KMS-11 (cell line): ENCODE results near the gene NEDD9.

ENCODE experiments used
- H2AFZ ChIP-seq: fragments of 200-600 bp; sonication (generic); 2 replicates; pipeline ENCODE4 v1.6.1; 2016; ENCODE audit warnings: antibody characterized with exemption, mixed run types, low read depth
- H3K27ac ChIP-seq: fragments of 200-600 bp; sonication (generic); 2 replicates; pipeline ENCODE4 v1.6.1; 2016; ENCODE audit warnings: mild to moderate bottlenecking, mixed run types
- H3K27me3 ChIP-seq: fragments of 200-600 bp; sonication (generic); 2 replicates; pipeline ENCODE4 v1.6.1; 2017; ENCODE audit warnings: mild to moderate bottlenecking, low read depth, mixed run types, moderate library complexity; ENCODE audit not compliant: insufficient read depth
- H3K36me3 ChIP-seq: fragments of 200-600 bp; sonication (generic); 2 replicates; pipeline ENCODE4 v1.6.1; 2017; ENCODE audit warnings: mild to moderate bottlenecking, mixed run types; ENCODE audit not compliant: insufficient read depth
- H3K4me1 ChIP-seq: fragments of 200-600 bp; sonication (generic); 2 replicates; pipeline ENCODE4 v1.6.1; 2016; ENCODE audit warnings: mild to moderate bottlenecking, low read depth, mixed run types; ENCODE audit not compliant: poor library complexity, severe bottlenecking
- H3K4me2 ChIP-seq: fragments of 200-600 bp; sonication (generic); 2 replicates; pipeline ENCODE4 v1.7.0; 2016; ENCODE audit warnings: mild to moderate bottlenecking, mixed run types
- H3K4me3 ChIP-seq: fragments of 200-600 bp; sonication (generic); IDR thresholded peaks from 2 replicates; pipeline ENCODE4 v1.6.1; 2017; ENCODE audit warnings: low read depth, low read length, mixed read lengths; ENCODE audit not compliant: insufficient read depth
- H3K79me2 ChIP-seq: fragments of 200-600 bp; sonication (generic); 2 replicates; pipeline ENCODE4 v1.6.1; 2016; ENCODE audit warnings: low read depth, mixed run types; ENCODE audit not compliant: insufficient read depth
- H3K9ac ChIP-seq: fragments of 200-600 bp; sonication (generic); 2 replicates; pipeline ENCODE4 v1.6.1; 2016; ENCODE audit warnings: mild to moderate bottlenecking, mixed run types
- H4K20me1 ChIP-seq: fragments of 200-600 bp; sonication (generic); 2 replicates; pipeline ENCODE4 v1.6.1; 2016; ENCODE audit warnings: mild to moderate bottlenecking, mixed run types; ENCODE audit not compliant: insufficient read depth
- TF ChIP-seq, protein P1 (sequence below): fragments of 200-600 bp; sonication (generic); conservative IDR thresholded peaks from 2 replicates; pipeline ENCODE4 v1.6.1; 2017; ENCODE audit warnings: low read depth, mild to moderate bottlenecking, antibody characterized with exemption, low read length, moderate library complexity, mixed read lengths

The NEDD9 gene

DNA sequence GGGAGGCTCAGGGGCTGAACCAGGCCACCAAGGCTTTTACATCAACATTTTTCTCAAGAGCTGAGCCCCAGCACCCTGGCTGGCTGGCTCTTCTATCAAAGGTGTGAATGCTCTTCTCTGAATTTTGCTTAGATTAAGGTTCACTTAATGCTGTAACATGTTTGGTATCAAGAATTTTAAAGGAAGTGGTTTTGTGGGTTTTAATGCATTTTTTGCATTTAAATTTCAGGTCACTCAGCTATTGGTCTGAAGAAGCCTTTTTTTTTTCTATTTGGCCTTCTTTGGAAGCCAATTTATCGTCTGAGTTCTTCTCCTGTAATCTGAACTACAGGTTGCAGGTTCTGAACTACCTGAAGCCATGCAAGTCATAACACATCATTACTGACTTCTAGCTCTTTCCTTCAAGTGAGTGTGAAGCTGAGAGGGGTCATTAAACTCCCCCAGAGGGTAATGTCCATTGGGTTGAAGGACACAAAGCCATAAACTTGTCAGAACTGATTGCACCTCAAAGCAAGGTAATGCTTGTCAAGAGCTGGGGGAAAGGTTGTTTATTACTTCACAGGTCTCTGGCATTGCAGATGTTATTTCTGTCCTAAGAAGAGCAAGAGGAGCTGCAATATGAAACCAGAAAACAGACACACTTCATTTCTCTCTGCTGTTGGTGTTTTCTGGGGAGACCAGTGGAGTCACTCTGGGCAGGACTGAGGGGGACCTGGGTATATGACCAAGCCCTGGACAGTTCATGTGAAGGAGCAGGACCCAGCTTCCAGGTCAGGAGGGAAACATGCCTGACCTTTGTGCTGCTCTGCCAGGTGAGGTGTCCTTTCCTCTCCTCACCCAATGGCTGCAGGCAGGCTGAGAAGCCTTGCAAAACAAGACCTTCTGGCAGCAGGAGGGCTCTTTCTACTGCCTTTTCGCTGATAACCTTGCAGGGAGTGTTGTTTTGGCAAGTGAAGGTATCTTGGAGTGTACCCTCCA lies 26.1 kb upstream of the NEDD9 start:
- H3K4me3 ChIP-seq: no peak overlapping the region
- no peak overlapping the region for H2AFZ ChIP-seq
- no peaks in the 10 kb centered on the region for H4K20me1 ChIP-seq
- H3K36me3 ChIP-seq: no peaks in the 10 kb centered on the region
- H3K9ac ChIP-seq: no peak overlapping the region
- H3K79me2 ChIP-seq: no peaks in the 10 kb centered on the region
- H3K27ac ChIP-seq: no peak overlapping the region
- H3K4me1 ChIP-seq: peaks cover 19% of the 10 kb centered on the region
- H3K4me2 ChIP-seq: no peak overlapping the region
- H3K27me3 ChIP-seq: no peaks in the 10 kb centered on the region
- TF ChIP-seq, protein P1, sequence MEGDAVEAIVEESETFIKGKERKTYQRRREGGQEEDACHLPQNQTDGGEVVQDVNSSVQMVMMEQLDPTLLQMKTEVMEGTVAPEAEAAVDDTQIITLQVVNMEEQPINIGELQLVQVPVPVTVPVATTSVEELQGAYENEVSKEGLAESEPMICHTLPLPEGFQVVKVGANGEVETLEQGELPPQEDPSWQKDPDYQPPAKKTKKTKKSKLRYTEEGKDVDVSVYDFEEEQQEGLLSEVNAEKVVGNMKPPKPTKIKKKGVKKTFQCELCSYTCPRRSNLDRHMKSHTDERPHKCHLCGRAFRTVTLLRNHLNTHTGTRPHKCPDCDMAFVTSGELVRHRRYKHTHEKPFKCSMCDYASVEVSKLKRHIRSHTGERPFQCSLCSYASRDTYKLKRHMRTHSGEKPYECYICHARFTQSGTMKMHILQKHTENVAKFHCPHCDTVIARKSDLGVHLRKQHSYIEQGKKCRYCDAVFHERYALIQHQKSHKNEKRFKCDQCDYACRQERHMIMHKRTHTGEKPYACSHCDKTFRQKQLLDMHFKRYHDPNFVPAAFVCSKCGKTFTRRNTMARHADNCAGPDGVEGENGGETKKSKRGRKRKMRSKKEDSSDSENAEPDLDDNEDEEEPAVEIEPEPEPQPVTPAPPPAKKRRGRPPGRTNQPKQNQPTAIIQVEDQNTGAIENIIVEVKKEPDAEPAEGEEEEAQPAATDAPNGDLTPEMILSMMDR: no peak

GRCh38 chr6:11255610-11256009 lies 23.1 kb upstream of the NEDD9 start:
- Histone ChIP-seq H3K9ac (no peak overlapping the region), H3K27me3 (no peaks in the 10 kb centered on the region), H3K27ac (no peak overlapping the region), H3K4me2 (no peak overlapping the region), H2AFZ (no peak overlapping the region), H3K4me3 (no peak overlapping the region), H3K36me3 (no peaks in the 10 kb centered on the region), H3K4me1 (peaks cover 14% of the 10 kb centered on the region), H3K79me2 (no peaks in the 10 kb centered on the region), H4K20me1 (no peaks in the 10 kb centered on the region)
- TF ChIP-seq, protein P1: no peak

DNA sequence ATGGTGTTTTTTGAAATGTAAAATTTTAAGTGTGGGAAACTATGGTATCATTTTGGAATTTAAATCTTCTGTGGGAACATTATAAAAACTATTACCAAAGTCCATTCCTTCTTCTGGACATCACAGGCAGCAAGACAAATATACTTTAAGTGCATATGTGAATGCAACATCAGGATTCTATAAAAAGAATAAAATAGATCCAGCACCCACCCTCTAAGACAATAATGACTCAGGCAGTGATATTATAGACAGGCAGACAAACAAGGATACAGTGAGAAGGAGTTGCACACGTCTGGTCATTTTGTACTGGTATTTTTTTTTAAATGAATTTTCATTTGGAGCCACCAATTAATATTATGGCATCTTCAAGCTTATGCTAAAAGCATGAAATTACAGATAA lies 21.1 kb upstream of the NEDD9 start:
- H3K27me3 ChIP-seq: no peaks in the 10 kb centered on the region
- no peaks in the 10 kb centered on the region for H4K20me1 ChIP-seq
- H3K4me3 ChIP-seq: no peak overlapping the region
- H3K36me3 ChIP-seq: no peaks in the 10 kb centered on the region
- H3K27ac ChIP-seq: no peak overlapping the region
- no peaks in the 10 kb centered on the region for H3K79me2 ChIP-seq
- no peak overlapping the region for H3K4me2 ChIP-seq
- no peak overlapping the region for H2AFZ ChIP-seq
- no peak overlapping the region for H3K9ac ChIP-seq
- peaks cover 8% of the 10 kb centered on the region for H3K4me1 ChIP-seq
- TF ChIP-seq, protein P1: no peak

- no peaks in the 10 kb centered on the region for H3K4me1 ChIP-seq
- no peak overlapping the region for H3K9ac ChIP-seq
- no peaks in the 10 kb centered on the region for H3K36me3 ChIP-seq
- H2AFZ ChIP-seq: no peak overlapping the region
- no peak overlapping the region for H3K4me2 ChIP-seq
- H4K20me1 ChIP-seq: no peaks in the 10 kb centered on the region
- TF ChIP-seq, protein P1: no peak
- H3K27ac ChIP-seq: no peak overlapping the region
- no peak overlapping the region for H3K4me3 ChIP-seq
- H3K27me3 ChIP-seq: no peaks in the 10 kb centered on the region
- H3K79me2 ChIP-seq: no peaks in the 10 kb centered on the region
These were observed 19.3 kb upstream of the NEDD9 start for GRCh38 chr6:11251553-11252360.
